Measurements from ENCODE around the gene KRT71.
A peak's percentile ranks its signal among the peaks of the same experiment; 100 is the strongest.
"Not testable (repeated sequence)": the region's sequence is repeated elsewhere in the genome, so short reads cannot be mapped to it uniquely, and the experiment has no call there.

Gene KRT71

DNA sequence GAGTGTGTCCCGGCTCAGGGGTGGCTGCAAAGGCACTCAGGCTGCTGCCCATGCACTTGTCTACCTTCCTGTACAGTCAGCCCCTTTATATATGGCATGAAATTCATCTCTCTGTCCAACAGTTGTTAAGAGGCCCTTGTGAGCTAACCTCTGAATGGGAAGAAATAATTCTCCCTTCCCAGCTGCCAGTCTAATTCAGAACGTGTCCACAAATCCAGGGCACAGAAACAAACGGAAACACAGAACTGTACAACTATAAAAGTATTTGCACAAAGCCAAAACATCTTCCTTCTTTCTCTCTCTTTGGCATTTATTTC is 33.6 kb downstream of the KRT71 start:
- DNase-seq, result no peak

DNA sequence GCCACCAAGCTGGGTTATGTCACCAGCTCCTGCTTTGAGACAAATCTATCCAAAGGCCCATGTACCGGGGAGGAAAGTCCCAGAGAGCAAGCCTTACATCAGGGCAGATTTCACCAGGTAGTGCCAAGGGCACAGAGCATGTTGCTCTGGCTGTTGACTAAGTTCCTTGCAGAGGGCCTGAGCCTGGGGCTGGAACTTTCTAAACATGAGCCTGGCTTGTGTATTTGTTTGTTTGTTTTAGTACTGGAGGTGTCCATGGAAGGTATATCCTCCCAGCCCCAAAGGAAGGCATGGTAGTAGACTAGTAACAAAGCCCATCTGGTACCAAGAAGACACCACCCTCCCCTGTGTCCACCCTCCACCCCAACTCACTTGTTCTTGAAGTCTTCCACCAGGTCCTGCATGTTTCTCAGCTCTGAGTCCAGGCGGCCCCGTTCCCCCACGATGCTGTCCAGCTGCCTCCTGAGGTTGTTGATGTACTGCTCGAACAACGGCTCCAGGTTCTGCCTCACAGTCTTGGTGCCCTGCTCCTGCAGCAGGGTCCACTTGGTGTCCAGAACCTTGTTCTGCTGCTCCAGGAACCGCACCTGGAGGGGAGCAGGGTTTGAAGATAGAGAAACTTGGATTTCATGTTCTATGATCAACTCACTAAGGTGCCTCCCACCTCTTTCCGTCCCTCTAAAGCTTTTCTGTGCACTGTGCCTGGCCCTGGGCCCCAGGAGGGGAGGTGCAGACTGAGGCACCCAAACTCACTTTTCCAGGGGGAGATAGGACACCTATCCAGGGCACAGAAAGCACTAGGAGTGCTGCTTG is 34.2 kb downstream of the KRT71 start:
- DNase-seq, result no peak

DNA sequence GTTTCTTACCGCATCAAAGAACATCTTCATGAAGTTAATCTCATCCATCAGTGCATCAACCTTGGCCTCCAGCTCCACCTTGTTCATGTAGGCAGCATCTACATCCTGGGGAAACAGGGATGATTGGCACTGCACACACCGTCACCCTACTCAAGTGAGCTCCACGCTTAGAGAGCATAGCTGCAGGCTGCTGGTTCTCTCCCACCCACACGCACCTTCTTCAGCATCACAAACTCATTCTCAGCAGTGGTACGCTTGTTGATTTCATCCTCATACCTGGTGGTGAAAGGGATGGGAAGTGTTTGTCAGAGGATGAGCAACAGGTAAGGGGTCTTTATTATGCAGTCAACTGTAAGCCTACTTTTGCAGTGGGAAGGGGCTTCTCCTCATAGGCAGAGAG is 35.1 kb downstream of the KRT71 start:
- no peak for DNase-seq

DNA sequence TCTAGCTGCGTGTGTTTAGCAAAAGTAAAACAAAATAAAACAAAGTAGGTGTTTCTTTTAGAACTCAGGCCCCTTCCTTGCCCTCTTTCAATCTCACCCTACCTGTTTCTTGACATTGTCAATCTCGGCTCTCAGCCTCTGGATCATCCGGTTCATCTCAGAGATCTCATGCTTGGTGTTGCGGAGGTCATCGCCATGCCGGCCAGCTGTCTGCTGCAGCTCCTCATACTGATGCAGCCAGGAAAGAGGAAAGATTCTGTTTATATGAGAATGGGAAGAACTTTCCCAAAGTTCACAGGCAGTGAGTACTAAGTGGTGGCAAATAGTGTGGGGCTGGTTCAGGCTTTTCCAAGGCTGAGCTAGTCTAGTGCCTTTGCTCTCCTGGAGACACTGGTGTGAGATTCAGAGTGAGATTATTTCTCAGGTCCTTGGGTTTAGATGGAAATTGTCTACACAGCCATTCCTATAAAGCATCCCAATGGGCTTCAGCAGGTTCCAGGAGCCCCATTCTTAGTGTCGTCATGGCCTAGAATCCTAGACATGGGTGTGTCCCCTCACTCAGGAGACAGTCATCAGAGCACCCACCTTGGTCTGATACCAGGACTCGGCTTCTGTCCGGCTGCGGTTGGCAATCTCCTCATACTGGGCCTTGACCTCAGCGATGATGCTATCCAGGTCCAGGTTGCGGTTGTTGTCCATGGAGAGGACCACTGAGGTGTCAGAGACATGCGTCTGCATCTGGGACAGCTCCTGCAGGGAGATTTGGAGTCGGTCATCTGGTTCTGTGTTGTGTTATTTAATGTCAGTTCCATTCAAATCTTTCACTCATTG is 35.7 kb downstream of the KRT71 start:
- DNase-seq, result no peak

DNA sequence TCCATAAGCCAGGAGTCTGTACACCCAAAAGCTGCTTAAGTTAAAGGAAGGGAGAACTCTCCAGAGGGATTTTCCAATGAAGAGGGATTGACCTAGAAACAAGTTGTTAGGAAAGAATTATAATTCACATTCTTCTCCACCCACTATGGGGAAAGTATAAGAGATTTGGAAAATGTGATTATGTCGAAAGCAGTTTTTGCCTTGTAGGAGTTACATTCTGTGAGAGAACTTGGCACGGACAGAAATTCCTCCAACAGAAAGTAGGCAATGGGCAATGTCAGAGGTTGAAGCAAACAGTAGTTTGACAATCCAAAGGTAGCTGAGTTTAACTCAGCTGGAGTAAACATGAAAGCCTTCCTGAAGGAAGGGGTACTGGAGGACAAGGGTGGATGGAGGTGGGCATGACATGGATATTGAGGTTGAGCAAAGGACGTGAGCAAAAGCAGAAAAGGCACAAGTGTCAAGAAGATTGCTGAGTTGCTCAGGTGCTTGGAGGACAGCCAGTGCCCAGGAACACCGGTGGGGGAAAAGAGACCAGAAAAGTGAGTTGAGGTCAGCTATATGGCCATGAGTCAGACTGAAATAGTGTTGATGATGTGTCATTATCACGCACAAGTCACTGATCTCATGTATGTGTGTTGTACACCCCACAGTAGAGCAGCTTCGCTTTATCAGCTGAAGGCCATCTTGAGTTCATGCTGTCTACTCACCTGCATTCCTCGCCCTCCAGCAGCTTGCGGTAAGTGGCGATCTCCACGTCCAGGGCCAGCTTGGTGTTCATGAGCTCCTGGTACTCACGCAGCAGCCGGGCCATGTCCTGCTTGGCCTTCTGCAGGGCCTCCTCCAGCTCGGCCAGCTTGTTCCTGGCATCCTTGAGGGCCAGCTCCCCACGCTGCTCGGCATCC is 36.8 kb downstream of the KRT71 start:
- no peak for DNase-seq

DNA sequence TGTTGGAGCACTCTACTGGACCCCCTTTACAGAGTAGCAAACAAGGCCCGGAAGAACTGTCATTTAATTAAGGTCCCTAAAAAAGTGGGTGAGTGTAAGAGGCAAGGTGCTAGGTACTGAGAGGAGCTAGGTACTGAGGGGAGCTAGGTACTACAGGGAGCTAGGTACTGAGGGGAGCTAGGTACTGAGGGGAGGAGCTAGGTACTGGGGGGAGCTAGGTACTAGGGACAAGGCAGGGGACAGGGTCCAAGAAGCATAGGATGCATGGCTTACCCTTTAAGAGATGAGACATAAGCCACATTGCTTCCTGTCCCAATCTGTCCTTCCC is 37.7 kb downstream of the KRT71 start:
- no peak for DNase-seq

DNA sequence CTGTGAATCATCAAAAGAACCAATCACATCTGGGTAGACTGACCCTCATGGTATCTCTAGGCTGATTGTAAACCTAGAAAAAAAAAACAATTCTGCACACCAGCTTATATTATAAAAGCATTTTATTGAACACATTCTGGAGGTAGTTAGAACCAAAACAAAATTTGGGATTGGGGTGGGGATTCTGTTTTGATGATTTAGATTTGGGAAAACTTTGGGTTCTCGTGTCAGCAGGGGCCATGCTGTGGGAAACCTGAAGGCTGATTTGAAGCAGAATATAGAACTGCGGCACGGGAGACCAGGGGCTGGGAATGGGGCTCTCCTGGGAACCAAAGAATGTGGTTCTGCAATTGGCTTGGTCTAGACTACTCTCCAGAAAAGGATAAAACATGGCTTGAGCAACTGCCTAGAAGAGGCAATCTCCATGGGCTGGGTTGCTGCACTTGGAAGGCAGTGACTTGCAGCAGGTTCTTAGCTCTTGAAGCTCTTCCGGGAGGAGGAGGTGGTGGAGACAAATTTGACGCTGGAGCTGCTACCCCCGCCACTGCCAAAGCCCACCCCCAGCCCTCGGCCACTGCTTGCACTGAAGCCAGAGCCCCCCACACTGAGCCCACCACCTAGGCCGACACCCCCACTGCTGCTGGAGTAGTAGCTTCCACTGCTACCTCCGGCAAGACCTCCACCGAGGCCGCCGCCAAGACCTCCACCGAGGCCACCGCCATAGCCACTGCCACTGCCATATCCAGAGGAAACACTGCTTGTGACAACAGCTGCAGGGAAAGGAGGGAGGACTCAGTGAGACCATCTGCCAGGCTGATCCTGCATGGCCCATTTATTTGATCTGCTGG is 38.2 kb downstream of the KRT71 start:
- no peak for DNase-seq

DNA sequence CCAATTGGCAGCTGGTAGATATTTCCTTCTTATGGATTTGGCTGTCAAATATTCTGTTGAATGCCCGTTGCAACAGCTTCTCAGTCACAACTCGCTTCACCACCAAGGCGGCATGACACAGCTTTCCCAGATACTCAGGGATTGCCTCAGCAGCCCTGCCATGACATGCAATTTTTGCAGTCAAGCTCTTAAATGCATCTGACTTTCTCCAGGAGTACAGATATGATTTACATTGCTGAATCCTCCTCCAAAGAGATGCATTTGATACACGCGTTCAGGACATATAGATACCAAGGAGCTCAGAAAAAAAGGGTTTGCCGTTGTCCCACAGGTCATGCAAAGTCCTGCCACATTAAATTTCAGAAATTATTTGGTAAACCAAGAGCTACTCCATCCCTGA is 39.2 kb downstream of the KRT71 start:
- no peak for DNase-seq

DNA sequence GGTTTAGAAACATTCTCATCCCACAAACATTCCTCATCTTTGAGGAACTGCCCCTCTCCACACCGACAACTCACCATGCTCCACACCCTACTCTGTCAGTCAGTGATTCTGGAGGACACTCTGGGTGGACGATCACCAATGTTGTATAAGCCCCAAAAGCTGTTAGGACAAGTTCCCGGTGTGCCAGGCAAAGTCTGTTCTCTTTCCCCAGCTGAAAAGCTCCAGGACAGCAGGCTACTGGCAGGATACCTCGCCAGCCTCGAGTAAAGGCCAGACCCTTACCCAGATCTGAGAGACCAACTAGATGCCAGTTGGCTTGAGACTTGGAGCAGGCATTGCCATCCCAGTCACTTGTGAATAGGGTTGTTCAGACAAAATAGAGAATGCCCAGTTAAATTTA is 44.7 kb downstream of the KRT71 start:
- no peak for DNase-seq

DNA sequence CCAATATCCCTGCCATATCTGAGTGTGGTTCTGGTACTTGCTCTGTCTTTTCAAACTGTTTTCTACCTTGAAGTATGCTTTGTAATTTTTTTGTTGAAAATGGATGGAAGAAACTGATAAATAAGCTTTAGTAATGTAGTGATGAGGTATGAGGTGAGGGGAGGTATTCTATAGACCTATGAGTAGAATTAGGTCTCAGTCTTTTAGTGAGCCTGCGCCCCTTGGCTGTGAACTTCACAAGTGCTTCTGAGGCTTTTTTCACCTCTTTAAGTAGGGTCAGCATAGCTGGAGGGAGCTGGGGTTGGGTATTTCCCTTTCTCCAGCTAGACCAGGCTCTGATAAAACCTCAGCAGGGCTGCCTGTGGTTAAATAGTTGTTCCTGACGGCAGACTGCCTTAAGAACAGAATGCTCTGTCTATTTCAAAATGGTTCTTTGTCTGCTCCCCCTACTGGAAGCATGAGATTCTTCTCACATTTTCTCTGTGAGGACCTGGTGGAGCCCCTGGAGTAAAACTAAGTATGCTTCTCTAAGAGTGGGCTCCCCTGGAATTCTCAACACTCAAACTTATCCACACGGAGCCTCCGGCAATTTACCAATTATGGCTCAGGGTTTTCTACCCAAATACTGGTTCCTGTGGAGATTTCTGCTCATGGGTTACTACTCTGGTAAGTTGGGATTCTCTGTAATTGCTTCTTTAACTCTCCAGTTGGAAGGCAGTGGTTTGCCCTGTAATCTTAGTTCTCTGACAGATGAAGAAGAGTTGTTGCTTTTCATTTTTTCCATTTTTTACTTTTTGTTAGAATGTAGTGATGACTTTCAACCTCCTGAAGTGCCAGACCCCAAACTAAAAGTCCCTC is 45.9 kb downstream of the KRT71 start:
- DNase-seq, result peak; percentile 26

DNA sequence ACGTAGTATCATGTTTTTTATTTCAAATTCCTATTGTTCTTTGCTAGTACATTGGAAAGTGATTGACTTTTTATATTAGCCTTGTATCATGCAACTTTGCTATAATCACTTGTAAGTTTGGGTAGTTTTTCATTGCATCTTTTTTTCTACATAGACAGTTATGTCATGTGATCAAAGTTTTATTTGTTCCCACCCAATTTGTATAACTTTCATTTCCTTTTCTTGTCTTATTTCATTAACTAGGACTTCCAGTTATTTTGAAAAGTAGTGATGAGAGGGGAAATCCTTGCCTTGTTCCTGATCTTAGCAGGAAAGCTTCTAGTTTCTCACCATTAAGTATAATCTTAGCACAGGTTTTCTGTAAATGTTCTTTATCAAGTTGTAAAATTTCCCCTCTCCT is 50.1 kb downstream of the KRT71 start:
- no peak for DNase-seq

DNA sequence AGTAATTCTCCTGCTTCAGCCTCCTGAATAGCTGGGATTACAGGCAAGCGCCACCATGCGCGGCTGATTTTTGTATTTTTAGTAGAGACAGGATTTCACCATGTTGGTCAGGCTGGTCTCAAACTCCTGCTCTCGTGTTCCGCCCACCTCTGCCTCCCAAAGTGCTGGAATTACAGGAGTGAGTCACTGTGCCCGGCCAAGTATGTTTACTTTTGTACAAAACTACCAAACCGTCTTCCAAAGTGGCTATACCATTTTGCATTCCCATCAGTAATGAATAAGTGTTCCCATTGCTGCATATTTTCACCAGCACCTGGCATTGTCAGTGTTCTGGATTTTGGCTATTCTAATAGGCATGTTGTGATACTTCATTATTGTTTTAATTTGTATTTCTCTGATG is 51.5 kb downstream of the KRT71 start:
- no peak for DNase-seq

DNA sequence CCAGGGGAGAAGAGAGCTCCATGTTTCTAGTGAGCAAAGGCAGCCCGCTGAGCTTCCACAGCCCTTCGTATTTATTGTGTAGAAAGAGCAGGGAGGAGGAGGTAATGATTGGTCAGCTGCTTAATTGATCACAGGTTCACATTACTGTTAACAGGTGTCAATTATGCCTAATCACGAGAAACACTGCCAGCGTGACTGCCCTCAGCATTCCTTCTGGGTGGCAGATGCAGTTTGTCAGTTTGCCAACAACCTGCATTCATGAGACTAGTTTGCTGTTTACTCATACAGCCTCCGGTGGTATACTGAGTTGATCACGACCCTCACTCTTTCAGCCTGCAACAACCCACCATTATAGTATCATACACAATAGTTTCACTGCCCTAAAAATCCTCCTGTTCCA is 52.4 kb downstream of the KRT71 start:
- not testable (repeated sequence) for DNase-seq

DNA sequence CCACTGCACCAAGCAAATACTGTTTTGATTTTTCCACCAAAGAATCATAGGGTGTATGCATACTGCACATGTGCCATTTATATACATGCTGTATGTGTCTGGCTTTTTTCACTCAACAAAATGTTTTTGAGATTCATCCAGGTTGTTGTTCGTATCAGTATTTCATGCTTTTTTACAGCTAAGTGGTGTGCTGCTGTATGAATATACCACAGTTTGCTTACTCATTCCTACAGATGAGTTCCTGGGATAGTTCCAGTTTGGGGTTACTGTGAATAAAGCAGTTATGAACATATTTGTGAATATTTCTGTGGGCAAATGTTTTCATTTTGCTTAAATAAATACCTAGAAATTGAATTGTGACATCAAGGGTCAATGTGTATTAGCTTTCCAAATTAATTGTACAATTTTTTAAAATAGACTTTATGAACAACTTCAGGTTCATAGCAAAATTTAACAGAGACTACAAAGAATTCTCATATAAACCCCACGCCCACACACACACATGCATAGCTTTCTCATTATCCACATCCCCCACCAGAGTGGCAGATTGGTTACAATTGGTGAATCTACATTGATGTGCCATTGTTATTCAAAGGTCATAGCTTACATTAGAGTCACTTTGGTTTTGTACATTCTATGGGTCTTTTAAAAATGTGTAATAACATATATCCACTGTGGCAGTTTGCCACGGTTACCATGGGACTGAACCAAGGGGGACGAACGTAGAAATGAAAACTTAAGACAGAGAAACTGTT is 53.0 kb downstream of the KRT71 start:
- DNase-seq, result no peak

DNA sequence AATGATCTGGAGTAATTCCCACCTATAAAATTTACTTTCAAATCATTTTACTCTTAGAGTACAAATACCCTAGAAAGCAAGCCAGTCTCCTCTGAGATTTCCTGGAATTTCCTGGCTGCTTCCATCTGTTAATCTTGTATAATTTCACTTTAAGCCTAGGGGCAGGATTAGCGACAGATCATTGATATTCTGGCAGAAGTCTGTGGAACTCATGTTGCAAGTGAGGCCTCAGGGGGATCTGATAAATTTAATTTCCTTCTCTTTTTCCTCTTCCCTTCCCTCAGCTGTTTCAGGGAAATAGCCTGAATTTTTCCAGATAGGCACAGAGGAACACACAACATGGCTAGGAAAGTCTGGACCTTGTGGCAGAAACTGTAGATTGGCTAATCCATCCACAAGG is 54.0 kb downstream of the KRT71 start:
- DNase-seq, result no peak

DNA sequence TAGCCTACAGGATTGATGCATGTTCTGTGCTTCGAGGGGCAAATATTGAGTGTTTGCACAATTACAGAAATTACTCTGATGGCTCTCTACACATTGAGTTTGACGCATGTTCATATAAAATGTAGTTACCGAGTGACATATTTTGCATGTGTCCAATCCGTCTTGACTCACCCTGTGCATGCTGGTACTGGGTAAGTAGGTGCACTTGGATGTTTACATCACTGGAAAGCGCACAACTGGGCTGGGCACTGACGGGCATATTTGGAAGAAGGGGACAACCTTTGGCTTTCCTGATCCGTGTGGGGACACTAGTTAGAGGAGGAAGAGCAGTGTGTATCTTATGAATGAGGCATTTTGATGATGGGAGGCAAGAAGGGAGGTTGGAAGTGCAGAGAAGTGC is 55.0 kb downstream of the KRT71 start:
- DNase-seq, result no peak

DNA sequence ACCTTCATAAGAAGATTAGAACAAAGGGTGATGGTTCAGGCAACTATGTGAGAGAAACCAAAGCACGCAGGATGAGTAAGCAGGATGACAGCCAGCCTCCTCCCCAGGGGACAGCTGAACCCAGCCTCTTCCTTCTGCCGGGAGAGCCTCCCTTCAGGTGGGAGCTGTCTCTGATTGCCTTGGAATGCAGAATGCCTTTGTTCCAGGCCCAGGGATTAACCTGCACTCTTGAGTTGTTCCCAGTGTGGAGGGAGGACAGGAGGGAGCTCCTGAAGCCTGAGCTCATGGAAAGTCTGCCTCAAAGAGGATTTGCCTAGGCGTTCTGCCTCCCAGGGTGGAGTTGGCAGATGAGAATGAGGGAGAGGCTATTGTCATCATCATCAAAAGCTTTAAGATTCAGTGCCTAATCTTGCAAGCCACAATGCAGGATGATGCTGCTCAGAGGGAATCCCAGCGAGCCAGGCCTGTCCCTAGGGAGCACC is 56.3 kb downstream of the KRT71 start:
- no peak for DNase-seq

DNA sequence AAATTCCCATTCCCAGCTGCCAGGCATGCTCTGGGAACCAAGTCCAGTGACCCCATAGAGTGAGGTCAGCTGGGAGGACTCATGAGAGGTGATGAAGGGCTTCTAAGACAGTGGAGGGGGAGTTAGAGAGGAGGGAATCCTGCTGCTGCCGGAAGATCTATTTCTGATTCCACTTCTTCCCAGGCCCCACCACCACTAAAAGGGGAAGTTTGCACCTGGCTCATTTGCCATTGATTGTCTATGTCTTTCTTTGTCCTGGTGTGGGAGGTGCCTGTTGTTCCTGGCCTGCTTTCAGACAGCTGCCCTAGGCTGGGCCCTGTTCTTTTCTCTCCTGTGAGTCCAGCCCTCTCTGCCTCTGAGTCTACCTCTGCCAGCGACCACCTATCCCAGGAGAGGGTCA is 56.9 kb downstream of the KRT71 start:
- DNase-seq, result no peak

DNA sequence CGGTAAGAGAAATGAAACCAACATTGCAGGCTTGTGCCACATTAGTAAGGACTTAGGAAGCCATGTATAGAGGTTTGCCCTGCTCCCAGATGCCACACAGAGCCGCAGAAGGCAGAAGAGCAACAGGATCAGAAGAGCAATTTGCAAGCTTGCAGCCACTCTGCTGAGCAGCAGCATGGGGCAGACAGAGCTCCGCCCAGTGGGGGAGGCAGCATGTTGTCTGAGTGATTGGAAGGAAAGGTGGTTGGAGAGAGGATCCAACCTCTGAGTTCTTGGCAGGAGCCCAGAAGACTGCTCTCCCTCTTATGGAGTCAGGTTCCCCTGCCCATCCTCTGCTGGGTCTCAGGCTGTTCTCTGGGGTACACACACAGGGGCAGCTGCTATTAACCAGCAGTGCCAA is 57.6 kb downstream of the KRT71 start:
- no peak for DNase-seq

DNA sequence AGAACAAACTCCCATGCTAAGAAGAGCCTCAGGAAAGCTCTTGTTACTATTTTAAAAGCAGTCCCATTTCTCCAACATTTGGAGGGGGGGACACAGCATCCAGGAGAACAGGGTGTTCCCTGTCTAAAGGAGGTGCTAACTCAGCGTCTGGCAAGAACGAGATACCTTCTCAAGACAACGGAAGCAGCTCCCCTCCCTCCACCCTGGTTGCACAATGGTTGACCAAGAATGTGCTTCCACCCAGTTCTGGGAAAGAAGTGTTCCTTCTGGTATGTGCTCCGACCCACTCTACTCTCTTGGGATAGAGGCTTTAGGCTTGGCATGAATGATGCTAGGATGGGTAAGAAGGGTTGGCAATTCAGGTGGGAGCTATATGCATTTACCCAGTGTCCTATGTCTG is 58.4 kb downstream of the KRT71 start:
- no peak for DNase-seq

DNA sequence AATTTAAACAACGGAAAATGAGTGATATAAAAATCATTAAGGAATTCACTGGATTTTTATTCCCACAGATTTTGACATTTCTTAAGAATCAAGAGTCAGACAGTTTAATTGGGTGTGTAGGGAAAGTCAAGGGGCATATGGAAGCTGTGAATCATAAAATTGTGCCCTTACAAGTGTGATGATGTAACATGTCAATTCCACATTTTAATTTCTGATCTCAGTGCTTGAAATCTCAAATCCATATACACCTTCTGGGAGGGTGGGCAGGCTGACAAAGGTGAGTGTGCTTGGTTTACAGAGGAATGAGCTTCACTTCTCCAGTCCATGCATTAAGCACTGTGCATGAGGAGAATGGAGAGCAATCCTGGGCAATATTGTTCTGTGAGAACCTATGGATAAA is 58.8 kb downstream of the KRT71 start:
- DNase-seq, result no peak

Data from midbrain (tissue), 1 donor.